ENCODE measurements around the gene ZFR.

DNA sequence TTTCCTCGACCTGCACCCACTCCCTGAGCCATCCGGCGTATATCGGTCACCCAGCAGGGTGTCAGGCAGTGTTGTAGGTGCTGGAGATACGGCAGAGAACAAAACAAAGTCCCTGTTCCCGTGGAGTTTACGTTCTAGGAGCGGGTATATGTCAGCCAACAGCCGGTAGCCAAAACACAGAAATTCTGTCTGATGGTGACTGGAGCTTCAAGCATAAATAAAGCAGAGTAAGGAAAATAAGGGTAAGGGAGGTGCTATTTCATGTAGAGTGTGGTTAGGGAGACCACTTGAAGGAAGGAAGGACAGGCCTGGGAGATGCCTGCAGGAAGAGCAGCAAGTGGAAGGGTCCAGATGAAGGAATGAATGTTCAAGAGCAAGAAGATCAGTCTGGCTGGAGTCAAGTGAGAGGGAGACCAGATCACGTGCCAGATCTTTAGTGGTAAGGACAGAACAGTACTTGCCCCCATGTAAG, 783 bp upstream of the ZFR start:
- TF ChIP-seq POLR2A (IDR thresholded peaks at IDR 0.05; ENCODE audit: low read depth, low read length), result no peak
- TF ChIP-seq POLR2AphosphoS5 (IDR thresholded peaks at IDR 0.05; ENCODE audit: low read depth, low read length), result no peak
- TF ChIP-seq TAF1 (IDR thresholded peaks at IDR 0.05; ENCODE audit: low read depth, low read length), result no peak

Measured in GM12891 (cell line).